ENCODE data around the gene ILDR1.

DNA sequence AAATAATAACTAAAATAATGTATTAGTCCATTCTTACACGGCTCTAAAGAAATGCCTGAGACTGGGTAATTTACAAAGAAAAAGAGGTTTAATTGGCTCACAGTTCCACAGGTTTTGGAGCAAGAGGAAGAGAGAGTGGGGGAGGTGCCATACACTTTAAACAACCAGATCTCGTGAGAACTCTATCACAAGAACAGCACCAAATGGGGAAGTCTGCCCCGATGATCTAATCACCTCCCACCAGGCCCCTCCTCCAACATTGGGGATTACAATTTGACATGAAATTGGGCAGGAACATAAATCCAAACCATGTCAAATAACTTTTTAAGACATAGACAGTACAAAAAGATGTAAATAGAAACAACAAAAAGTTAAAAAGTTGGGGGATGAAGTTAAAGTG is 63.2 kb downstream of the ILDR1 start:
- TF ChIP-seq, protein P1, sequence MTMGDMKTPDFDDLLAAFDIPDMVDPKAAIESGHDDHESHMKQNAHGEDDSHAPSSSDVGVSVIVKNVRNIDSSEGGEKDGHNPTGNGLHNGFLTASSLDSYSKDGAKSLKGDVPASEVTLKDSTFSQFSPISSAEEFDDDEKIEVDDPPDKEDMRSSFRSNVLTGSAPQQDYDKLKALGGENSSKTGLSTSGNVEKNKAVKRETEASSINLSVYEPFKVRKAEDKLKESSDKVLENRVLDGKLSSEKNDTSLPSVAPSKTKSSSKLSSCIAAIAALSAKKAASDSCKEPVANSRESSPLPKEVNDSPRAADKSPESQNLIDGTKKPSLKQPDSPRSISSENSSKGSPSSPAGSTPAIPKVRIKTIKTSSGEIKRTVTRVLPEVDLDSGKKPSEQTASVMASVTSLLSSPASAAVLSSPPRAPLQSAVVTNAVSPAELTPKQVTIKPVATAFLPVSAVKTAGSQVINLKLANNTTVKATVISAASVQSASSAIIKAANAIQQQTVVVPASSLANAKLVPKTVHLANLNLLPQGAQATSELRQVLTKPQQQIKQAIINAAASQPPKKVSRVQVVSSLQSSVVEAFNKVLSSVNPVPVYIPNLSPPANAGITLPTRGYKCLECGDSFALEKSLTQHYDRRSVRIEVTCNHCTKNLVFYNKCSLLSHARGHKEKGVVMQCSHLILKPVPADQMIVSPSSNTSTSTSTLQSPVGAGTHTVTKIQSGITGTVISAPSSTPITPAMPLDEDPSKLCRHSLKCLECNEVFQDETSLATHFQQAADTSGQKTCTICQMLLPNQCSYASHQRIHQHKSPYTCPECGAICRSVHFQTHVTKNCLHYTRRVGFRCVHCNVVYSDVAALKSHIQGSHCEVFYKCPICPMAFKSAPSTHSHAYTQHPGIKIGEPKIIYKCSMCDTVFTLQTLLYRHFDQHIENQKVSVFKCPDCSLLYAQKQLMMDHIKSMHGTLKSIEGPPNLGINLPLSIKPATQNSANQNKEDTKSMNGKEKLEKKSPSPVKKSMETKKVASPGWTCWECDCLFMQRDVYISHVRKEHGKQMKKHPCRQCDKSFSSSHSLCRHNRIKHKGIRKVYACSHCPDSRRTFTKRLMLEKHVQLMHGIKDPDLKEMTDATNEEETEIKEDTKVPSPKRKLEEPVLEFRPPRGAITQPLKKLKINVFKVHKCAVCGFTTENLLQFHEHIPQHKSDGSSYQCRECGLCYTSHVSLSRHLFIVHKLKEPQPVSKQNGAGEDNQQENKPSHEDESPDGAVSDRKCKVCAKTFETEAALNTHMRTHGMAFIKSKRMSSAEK (CRISPR knock-in tag; IDR thresholded peaks at IDR 0.05; ENCODE audit: borderline replicate concordance) = no peak
- TF ChIP-seq NR3C1 (CRISPR knock-in tag; conservative IDR thresholded peaks at IDR 0.05; ENCODE audit: low read depth) (no peak), RELA (CRISPR knock-in tag; IDR thresholded peaks at IDR 0.05; ENCODE audit: borderline replicate concordance) (no peak), EMX1 (CRISPR knock-in tag; IDR thresholded peaks at IDR 0.05) (no peak), ZNF138 (CRISPR knock-in tag; conservative IDR thresholded peaks at IDR 0.05) (no peak), ESRRA (CRISPR knock-in tag; IDR thresholded peaks at IDR 0.05; ENCODE audit: borderline replicate concordance) (no peak), ZBTB21 (CRISPR knock-in tag; IDR thresholded peaks at IDR 0.05; ENCODE audit: borderline replicate concordance) (no peak), NFYB (CRISPR knock-in tag; conservative IDR thresholded peaks at IDR 0.05; ENCODE audit: low read depth) (no peak)
- TF ChIP-seq, protein P2, sequence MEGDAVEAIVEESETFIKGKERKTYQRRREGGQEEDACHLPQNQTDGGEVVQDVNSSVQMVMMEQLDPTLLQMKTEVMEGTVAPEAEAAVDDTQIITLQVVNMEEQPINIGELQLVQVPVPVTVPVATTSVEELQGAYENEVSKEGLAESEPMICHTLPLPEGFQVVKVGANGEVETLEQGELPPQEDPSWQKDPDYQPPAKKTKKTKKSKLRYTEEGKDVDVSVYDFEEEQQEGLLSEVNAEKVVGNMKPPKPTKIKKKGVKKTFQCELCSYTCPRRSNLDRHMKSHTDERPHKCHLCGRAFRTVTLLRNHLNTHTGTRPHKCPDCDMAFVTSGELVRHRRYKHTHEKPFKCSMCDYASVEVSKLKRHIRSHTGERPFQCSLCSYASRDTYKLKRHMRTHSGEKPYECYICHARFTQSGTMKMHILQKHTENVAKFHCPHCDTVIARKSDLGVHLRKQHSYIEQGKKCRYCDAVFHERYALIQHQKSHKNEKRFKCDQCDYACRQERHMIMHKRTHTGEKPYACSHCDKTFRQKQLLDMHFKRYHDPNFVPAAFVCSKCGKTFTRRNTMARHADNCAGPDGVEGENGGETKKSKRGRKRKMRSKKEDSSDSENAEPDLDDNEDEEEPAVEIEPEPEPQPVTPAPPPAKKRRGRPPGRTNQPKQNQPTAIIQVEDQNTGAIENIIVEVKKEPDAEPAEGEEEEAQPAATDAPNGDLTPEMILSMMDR (IDR thresholded peaks at IDR 0.05) = no peak
- TF ChIP-seq, protein P3, sequence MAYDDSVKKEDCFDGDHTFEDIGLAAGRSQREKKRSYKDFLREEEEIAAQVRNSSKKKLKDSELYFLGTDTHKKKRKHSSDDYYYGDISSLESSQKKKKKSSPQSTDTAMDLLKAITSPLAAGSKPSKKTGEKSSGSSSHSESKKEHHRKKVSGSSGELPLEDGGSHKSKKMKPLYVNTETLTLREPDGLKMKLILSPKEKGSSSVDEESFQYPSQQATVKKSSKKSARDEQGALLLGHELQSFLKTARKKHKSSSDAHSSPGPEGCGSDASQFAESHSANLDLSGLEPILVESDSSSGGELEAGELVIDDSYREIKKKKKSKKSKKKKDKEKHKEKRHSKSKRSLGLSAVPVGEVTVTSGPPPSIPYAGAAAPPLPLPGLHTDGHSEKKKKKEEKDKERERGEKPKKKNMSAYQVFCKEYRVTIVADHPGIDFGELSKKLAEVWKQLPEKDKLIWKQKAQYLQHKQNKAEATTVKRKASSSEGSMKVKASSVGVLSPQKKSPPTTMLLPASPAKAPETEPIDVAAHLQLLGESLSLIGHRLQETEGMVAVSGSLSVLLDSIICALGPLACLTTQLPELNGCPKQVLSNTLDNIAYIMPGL (CRISPR knock-in tag; IDR thresholded peaks at IDR 0.05) = no peak
- TF ChIP-seq, protein P4, sequence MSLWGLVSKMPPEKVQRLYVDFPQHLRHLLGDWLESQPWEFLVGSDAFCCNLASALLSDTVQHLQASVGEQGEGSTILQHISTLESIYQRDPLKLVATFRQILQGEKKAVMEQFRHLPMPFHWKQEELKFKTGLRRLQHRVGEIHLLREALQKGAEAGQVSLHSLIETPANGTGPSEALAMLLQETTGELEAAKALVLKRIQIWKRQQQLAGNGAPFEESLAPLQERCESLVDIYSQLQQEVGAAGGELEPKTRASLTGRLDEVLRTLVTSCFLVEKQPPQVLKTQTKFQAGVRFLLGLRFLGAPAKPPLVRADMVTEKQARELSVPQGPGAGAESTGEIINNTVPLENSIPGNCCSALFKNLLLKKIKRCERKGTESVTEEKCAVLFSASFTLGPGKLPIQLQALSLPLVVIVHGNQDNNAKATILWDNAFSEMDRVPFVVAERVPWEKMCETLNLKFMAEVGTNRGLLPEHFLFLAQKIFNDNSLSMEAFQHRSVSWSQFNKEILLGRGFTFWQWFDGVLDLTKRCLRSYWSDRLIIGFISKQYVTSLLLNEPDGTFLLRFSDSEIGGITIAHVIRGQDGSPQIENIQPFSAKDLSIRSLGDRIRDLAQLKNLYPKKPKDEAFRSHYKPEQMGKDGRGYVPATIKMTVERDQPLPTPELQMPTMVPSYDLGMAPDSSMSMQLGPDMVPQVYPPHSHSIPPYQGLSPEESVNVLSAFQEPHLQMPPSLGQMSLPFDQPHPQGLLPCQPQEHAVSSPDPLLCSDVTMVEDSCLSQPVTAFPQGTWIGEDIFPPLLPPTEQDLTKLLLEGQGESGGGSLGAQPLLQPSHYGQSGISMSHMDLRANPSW (CRISPR knock-in tag; conservative IDR thresholded peaks at IDR 0.05; ENCODE audit: low read depth) = no peak

Data from WTC11 (cell line).